ENCODE results near the gene TRANK1.
"Not testable (repeated sequence)": the region's sequence is repeated elsewhere in the genome, so short reads cannot be mapped to it uniquely, and the experiment has no call there.

The TRANK1 gene

DNA sequence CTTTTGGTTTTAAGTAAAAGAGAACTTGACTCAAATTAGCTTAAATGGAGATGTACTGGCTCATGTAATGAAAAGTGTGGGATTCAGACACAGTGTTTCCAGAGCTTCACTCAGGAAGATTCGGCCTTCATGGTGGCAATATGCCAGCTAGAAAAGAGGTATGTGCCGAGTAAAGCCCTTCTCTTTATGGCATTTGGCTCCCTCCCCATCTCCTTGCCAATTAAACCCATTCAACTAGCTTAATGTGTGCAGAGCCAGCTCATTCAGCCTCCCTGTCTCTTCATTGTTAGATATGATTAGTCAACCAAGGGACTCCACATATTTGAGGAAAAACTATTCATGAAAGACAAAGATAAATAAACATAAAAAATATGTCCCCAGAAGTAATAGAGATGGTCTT is 15.0 kb upstream of the TRANK1 start (continued):
- TF ChIP-seq, protein P1, sequence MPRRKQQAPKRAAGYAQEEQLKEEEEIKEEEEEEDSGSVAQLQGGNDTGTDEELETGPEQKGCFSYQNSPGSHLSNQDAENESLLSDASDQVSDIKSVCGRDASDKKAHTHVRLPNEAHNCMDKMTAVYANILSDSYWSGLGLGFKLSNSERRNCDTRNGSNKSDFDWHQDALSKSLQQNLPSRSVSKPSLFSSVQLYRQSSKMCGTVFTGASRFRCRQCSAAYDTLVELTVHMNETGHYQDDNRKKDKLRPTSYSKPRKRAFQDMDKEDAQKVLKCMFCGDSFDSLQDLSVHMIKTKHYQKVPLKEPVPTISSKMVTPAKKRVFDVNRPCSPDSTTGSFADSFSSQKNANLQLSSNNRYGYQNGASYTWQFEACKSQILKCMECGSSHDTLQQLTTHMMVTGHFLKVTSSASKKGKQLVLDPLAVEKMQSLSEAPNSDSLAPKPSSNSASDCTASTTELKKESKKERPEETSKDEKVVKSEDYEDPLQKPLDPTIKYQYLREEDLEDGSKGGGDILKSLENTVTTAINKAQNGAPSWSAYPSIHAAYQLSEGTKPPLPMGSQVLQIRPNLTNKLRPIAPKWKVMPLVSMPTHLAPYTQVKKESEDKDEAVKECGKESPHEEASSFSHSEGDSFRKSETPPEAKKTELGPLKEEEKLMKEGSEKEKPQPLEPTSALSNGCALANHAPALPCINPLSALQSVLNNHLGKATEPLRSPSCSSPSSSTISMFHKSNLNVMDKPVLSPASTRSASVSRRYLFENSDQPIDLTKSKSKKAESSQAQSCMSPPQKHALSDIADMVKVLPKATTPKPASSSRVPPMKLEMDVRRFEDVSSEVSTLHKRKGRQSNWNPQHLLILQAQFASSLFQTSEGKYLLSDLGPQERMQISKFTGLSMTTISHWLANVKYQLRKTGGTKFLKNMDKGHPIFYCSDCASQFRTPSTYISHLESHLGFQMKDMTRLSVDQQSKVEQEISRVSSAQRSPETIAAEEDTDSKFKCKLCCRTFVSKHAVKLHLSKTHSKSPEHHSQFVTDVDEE (CRISPR knock-in tag; IDR thresholded peaks at IDR 0.05): no peak
- no peak for TF ChIP-seq GLIS3 (CRISPR knock-in tag; IDR thresholded peaks at IDR 0.05)

DNA sequence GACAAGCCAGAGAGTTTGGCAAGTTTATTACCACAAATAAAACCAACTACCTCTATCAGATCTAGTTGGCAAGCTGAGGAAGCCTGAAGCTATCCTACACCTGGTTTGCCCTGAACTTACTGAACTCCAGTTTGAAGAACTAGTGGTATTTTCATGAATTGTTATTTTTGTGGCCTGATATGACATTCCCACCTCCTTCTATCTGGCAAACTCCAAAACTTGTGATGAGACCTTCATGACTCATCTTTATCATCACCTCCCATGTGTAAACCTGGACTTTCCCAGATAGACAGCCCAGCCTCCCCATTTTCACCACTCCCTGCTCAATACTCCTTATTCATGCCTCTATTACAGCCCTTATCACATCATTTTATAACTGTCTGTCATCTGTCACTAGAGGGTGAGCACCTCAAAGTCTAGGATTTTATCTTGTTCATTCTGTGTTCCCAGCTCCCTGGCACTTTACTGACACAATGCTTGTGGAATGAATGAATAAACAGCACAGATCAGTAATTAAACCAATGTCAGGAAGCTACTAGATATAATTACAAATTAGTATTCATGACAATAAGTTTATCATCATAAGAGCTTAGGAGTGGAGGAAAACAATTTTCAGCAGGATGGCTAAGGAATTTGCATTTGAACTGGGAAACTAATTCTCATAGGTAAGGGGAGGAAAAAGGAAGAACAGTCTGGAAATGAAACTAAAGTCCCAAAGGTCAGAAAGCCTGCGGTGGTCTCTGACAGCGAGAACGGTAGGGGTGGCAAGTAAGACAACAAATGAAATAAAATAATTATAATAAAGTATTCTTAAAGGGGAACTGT is 13.2 kb upstream of the TRANK1 start:
- TF ChIP-seq, protein P2, sequence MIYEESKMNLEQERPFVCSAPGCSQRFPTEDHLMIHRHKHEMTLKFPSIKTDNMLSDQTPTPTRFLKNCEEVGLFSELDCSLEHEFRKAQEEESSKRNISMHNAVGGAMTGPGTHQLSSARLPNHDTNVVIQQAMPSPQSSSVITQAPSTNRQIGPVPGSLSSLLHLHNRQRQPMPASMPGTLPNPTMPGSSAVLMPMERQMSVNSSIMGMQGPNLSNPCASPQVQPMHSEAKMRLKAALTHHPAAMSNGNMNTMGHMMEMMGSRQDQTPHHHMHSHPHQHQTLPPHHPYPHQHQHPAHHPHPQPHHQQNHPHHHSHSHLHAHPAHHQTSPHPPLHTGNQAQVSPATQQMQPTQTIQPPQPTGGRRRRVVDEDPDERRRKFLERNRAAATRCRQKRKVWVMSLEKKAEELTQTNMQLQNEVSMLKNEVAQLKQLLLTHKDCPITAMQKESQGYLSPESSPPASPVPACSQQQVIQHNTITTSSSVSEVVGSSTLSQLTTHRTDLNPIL (CRISPR knock-in tag; IDR thresholded peaks at IDR 0.05; ENCODE audit: low read depth): 0 out of 2 replicates have a peak, but pooled peaks have one; percentile 13
- TF ChIP-seq, protein P3, sequence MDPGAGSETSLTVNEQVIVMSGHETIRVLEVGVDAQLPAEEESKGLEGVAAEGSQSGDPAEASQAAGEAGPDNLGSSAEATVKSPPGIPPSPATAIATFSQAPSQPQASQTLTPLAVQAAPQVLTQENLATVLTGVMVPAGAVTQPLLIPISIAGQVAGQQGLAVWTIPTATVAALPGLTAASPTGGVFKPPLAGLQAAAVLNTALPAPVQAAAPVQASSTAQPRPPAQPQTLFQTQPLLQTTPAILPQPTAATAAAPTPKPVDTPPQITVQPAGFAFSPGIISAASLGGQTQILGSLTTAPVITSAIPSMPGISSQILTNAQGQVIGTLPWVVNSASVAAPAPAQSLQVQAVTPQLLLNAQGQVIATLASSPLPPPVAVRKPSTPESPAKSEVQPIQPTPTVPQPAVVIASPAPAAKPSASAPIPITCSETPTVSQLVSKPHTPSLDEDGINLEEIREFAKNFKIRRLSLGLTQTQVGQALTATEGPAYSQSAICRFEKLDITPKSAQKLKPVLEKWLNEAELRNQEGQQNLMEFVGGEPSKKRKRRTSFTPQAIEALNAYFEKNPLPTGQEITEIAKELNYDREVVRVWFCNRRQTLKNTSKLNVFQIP (CRISPR knock-in tag; IDR thresholded peaks at IDR 0.05; ENCODE audit: borderline replicate concordance, low read depth): no peak
- TF ChIP-seq ZC3H10 (CRISPR knock-in tag; IDR thresholded peaks at IDR 0.05) (no peak), ESRRG (CRISPR knock-in tag; IDR thresholded peaks at IDR 0.05) (no peak)
- peak; percentile 49 for ATAC-seq

DNA sequence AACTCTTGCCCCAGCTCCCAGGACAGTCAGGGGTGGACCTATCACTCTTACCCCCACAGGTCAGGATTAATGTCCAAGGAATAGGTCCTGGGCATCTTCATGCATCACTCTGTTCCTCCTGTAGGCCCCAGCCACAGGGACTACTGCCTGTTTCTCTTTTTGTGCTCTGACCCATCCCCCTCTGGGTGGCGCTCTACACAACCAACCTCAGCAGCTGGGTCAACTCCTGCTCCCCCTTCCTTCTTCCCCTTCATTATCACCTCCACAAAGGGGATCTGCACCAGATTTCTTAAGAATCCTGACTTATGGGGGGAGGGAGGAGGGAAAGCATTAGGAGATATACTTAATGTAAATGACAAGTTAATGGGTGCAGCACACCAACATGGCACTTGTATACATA is 12.2 kb upstream of the TRANK1 start:
- TF ChIP-seq, protein P4, sequence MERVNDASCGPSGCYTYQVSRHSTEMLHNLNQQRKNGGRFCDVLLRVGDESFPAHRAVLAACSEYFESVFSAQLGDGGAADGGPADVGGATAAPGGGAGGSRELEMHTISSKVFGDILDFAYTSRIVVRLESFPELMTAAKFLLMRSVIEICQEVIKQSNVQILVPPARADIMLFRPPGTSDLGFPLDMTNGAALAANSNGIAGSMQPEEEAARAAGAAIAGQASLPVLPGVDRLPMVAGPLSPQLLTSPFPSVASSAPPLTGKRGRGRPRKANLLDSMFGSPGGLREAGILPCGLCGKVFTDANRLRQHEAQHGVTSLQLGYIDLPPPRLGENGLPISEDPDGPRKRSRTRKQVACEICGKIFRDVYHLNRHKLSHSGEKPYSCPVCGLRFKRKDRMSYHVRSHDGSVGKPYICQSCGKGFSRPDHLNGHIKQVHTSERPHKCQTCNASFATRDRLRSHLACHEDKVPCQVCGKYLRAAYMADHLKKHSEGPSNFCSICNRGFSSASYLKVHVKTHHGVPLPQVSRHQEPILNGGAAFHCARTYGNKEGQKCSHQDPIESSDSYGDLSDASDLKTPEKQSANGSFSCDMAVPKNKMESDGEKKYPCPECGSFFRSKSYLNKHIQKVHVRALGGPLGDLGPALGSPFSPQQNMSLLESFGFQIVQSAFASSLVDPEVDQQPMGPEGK (CRISPR knock-in tag; IDR thresholded peaks at IDR 0.05; ENCODE audit: borderline replicate concordance): no peak
- TF ChIP-seq ZNF8 (CRISPR knock-in tag; IDR thresholded peaks at IDR 0.05): no peak
- ATAC-seq: no peak

DNA sequence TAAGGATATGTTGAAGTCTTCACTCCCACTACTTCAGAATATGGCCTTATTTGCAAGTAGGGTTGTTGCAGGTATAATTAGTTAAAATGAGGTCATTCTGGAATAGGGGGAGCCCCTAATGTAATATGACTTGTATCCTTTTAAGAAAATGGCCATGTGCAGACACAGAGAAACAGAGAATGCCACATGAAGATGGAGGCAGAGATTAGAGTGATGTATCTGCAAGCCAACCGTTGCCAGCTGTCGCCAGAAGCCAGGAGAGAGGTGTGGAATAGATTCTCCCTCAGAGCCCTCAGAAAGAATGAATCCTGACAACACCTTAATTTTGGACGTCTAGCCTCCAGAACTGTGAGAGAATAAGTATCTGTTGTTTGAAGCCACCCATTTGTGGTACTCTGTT is 11.3 kb upstream of the TRANK1 start:
- ATAC-seq: no peak
- TF ChIP-seq PPARA (CRISPR knock-in tag; IDR thresholded peaks at IDR 0.05; ENCODE audit: borderline replicate concordance) (no peak), TCF4 (CRISPR knock-in tag; IDR thresholded peaks at IDR 0.05; ENCODE audit: borderline replicate concordance) (peak; percentile 42; the same call in 1 of the 2 replicates)

DNA sequence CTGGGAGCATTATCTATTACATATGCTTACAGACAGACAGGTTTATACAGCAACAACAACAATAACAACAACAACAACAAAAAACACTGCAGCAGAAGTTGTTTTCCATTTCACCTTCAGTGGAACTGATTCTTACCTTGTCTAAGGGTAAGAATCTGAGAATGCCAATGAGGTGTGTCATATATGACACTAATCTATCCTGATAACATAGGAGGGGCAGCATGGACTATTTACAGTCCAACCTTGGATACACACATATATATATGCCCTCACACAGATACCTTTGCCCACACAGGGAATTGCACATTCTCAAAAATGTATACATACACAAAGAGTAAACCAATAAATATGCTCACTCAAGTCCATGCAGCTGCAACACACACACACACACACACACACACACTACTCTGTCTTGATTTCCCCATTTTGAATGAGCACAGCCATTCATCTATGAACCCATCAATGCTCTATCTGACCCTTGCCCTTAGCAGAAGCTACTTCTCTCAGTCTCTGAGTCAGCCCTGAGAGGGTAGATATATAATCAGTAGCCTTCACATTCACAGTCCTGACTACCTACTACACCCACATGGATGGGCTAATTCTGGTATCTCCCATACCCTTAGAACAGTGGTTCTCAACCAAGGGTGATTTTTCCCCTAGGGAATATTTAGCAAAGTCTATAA is 9.7 kb upstream of the TRANK1 start:
- no peak for ATAC-seq

DNA sequence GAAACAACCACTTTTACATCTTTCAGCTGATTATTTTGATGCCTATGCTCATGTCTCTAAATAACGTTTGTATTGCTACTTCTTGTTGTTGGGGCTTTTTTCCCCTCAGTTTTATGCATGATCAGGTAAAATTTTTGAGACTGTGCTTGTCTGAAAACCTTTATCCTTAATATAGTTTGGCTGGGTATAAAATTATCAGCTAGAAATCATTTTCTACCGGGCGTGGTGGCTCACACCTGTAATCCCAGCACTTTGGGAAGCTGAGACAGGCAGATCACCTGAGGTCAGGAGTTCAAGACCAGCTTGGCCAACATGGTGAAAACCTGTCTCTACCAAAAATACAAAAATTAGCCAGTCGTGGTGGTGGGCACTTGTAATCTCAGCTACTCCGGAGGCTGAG is 3.0 kb upstream of the TRANK1 start:
- not testable (repeated sequence) for ATAC-seq

More for the DNA sequence above, 9.7 kb upstream of the TRANK1 start:
- TF ChIP-seq PPARA (CRISPR knock-in tag; IDR thresholded peaks at IDR 0.05; ENCODE audit: borderline replicate concordance): no peak
- TF ChIP-seq ZNF565 (CRISPR knock-in tag; conservative IDR thresholded peaks at IDR 0.05; ENCODE audit: low read depth): no peak

DNA sequence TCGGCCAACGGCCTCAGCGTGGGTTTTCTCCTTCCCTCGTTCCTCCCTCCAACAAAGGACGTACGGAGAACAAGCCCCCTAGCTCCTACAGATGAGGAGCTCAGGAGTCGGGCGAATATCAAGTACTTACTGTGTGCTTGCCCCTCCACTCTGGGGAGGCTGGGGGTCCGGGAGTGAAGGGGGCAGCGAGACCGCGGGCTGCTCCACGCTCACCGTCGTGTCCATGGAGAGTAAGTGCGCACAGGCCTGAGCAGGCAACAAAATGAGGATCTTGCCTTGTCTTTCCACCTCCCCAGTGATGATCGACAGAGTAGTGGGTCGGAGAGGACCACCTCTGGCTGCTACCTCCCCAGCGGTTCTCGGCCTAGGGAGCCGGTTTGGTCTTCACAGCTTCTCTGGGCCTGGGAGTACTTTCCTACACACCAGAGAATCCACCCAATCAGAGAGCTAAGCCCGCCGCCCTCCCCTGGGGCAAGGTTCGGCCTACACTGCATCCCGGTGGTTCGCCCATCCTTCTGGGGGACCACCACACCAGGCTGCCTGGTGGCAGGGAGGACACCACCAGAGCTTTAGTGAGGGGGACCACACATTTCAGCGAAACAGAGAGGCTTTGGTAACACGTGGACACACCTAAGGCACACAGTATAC is 603 bp upstream of the TRANK1 start:
- no peak for ATAC-seq
- no peak for TF ChIP-seq ZC3H10 (CRISPR knock-in tag; IDR thresholded peaks at IDR 0.05)
- TF ChIP-seq TOX (CRISPR knock-in tag; IDR thresholded peaks at IDR 0.05; ENCODE audit: borderline replicate concordance): no peak
- TF ChIP-seq ZNF565 (CRISPR knock-in tag; conservative IDR thresholded peaks at IDR 0.05; ENCODE audit: low read depth): no peak
- no peak for TF ChIP-seq RARB (CRISPR knock-in tag; IDR thresholded peaks at IDR 0.05)
- no peak for TF ChIP-seq ISL1 (CRISPR knock-in tag; IDR thresholded peaks at IDR 0.05)
- TF ChIP-seq BACH2 (CRISPR knock-in tag; IDR thresholded peaks at IDR 0.05; ENCODE audit: borderline replicate concordance): no peak
- TF ChIP-seq, protein P2 (CRISPR knock-in tag; IDR thresholded peaks at IDR 0.05; ENCODE audit: low read depth): no peak
- TF ChIP-seq ZFP30 (CRISPR knock-in tag; IDR thresholded peaks at IDR 0.05): no peak
- TF ChIP-seq TCF4 (CRISPR knock-in tag; IDR thresholded peaks at IDR 0.05; ENCODE audit: borderline replicate concordance): no peak
- TF ChIP-seq, protein P4 (CRISPR knock-in tag; IDR thresholded peaks at IDR 0.05; ENCODE audit: borderline replicate concordance): no peak
- TF ChIP-seq SNAI2 (CRISPR knock-in tag; IDR thresholded peaks at IDR 0.05): no peak
- no peak for TF ChIP-seq ZNF8 (CRISPR knock-in tag; IDR thresholded peaks at IDR 0.05)

Measured in SK-N-SH treated with all-trans-retinoic acid at 6 μM for 48 hours (cell line).